ENCODE results near the gene SLC7A7.
"Not testable (repeated sequence)": the region's sequence is repeated elsewhere in the genome, so short reads cannot be mapped to it uniquely, and the experiment has no call there.

The SLC7A7 gene

DNA sequence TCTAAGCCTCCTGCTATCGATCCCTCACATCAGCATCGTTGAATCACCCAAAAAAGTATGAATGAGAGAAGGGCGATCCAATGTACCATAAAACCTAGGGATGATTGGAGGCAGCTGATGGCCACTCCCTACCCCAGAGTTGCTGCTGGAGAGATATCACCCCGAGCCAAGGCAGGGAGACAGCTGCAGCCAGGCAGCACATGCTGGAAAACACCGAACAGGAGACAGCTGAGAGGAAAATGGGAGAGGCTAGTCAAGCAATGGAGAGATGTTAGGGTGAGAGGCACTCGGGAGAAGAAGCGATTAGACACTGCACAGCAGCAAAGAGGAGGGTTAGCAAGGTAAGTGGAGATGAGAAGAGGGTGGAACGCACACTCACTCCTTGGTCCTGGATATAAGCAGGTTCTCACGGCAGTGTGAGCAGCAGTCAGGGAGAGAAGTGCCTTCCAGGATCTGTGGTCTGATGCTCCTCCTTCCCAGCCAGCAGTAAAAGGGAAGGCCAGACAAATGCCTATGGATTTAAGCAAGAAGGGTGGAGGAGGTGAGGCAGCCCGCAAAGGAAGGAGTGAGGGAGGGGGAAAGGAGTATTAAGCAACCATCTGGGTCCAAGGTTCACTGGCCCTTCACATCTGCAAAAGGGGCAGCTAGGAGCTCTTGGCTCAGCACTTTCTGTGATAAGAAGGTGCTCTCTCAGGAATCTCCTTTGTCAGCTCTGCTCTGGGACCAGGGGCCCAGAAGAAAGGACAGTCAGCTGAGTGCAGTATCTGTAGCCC lies at the start of gene SLC7A7:
TSS of gene SLC7A7 (minus strand) at position 495 of the 773 bp plus-strand sequence. CDS start 2,037 bp downstream, outside the sequence.
- no peak for DNase-seq (ENCODE audit: low spot score)

DNA sequence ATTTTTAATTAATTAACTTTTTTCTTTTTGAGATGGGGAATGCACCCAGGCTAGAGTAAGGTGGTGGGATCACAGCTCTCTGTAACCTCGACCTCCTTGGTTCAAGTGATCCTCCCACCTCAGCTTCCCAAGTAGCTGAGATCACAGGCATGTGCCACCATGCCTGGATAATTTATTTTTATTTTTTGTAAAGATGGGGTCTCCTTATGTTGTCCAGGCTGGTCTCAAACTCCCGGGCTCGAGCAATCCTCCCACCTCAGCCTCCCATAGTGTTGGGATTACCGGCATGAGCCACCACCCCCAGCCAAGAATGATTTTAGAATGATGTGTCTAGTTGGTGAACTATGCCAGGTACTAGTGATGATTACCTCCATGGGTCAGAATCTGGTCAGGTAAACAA lies 49.7 kb upstream of the SLC7A7 start:
- no peak for DNase-seq (ENCODE audit: low spot score)

DNA sequence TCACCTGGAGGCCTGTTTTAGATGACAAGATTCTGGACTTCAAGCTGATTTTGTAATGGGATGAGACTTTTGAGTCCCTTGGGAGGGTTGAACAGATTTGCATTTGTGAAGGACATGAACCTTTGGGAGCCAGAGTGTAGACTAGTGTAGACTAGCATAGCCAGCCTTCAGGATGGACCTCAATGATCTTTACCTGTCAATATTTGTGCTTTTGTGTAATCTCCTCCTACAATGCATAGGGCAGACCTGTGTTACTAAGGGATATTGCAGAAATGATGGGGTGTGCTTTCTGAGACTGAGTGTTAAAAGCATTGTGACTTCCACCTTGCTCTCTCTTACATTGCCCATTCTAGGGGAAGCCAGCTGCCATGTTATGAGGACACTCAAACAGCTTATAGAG lies 46.4 kb upstream of the SLC7A7 start:
- no peak for DNase-seq (ENCODE audit: low spot score)

DNA sequence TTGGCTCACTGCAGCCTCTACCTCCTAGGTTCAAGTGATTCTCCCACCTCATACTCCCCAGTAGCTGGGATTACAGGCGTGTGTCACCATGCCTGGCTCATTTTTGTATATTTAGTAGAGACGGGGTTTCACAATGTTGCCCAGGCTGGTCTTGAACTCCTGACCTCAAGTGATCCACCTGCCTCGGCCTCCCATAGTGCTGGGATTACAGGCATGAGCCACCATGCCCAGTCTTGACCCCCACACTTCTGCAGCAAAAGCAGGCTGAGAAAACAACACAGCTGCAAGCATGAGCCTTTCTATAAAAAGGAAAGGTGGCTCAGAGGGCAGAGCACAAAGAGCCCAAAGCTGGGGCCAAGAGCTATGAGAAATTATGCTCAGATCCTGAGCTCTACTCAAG lies 45.1 kb upstream of the SLC7A7 start:
- not testable (repeated sequence) for DNase-seq (ENCODE audit: low spot score)

DNA sequence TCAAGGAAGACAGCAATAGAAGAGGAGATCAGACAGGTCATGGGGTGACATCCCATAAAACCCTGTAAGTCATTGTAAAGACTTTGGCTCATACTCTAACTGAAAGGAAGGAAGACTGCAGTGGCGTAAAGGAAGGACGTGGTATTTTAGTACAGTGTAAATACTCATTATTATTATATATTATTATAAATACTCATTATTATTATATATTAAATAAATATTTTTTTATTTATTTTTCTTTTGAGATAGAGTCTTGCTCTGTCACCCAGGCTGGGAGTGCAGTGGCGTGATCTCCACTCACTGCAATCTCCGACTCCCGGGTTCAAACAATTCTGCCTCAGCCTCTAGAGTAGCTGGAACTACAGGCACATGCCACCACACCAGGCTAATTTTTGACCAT lies 41.2 kb upstream of the SLC7A7 start:
- DNase-seq (ENCODE audit: low spot score): no peak

DNA sequence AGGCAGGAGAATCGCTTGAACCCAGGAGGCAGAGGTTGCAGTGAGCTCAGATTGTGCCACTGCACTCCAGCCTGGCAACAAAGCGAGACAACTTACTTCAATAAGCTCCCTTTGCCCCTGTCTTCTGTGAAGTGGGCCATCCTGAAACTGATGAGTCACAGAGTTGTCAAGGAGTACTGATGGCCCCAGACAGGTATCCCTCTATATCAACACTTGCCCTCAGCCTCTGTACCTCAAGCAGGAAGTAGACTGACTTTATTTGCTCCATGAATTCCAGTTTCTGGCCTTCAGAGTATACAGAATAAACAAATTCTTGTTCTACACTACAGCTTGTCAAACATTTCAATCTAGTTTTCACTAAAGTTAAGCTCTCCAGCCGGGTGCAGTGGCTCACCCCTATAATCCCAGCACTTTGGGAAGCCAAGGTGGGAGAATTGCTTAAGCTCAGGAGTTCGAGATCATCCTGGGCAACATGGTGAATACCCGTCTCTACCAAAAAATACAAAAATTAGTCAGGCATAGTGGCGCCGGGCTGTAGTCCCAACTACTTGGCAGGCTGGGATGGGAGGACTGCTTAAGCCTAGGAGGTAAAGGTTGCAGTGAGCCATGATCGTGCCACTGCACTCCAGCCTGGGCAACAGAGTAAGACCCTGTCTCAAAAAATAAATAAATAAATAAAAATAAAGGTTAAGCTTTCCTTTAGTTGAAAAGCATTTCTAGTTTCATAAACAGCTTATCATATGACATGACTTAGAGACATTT lies 39.9 kb upstream of the SLC7A7 start:
- DNase-seq (ENCODE audit: low spot score): no peak

DNA sequence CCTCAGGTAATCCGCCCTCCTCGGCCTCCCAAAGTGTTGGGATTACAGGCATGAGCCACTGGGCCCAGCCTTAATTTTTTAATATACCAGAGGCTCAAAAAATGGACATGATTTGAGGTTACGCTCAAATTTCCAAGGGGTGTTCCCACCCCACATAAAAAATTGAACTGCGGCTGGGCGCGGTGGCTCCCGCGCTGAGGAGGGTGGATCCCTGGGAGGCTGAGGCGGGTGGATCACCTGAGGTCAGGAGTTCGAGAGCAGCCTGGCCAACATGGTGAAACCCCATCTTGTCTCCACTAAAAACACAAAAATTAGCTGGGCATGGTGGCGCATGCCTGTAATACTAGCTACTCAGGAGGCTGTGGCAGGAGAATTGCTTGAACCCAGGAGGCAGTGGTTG lies 39.1 kb upstream of the SLC7A7 start:
- DNase-seq (ENCODE audit: low spot score): not testable (repeated sequence)

DNA sequence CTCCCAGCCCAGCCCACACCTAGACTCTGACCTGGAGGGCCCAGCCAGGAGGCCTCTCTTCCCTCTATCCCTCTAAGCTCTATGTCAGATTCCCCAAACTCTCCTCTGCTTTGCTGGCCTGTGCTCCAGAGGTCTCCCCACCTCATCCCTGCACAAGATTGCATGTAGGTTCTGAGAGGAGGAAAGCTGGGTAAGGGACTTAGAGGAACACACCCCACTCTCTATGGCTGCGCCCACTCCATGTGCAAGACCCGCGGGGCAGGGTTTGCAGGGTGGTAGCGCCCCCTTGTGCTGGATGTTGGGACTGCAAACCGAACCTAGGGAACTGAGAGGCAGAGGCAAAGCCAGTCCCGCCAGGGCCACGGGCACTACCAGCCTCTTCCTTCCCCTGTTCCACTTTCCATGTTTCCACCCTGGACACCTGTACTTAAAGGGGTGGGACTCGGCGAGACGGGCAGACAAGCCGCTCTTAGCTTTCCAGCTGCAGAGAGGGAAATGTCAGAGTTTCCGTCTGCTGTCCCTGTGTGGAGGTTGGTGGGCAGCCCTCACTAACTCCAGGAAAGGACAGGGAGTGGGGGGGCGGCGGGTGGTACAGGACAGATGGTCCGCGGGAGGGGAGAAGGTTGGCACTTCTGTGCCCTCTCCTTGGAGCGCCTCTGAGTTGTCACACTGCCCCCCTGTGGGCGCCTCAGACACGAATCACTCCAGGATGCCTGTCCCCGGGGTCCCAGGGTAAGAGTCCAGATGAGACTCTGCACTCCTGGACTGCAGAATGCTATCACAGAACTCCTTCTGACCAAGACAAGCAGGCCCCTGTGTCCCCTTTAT lies 37.9 kb upstream of the SLC7A7 start:
- peak; percentile 96 for DNase-seq (ENCODE audit: low spot score)

DNA sequence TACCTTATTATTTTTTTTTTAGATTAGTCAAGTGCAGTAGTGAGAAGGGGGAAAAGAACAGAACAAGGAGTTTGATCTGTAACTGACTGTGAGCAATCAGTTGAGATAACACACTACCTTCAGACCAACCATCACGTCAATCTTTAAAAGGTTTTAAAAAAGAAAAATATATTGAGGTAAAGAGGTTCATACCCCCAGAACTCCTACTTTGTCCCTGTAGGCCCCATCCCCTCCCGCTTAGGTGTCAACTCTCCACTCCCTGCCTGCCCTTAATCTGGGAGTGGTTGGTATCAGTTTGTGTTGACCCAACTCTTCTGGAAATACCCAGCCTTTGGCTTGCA lies 37.3 kb upstream of the SLC7A7 start:
- no peak for DNase-seq (ENCODE audit: low spot score)

DNA sequence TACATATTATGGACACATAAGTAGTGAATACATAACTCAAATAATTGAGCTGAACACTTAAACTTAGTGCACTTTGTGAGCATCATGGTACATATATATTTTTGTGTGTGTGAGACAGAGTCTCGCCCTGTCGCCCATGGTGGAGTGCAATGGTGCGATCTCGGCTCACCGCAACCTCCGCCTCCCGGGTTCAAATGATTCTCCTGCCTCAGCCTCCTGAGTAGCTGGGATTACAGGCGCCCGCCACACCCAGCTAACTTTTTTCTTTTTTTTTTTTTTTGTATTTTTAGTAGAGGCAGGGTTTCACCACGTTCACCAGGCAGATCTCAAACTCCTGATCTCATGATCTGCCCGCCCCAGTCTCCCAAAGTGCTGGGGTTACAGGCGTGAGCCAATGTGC lies 36.9 kb upstream of the SLC7A7 start:
- DNase-seq (ENCODE audit: low spot score): not testable (repeated sequence)

DNA sequence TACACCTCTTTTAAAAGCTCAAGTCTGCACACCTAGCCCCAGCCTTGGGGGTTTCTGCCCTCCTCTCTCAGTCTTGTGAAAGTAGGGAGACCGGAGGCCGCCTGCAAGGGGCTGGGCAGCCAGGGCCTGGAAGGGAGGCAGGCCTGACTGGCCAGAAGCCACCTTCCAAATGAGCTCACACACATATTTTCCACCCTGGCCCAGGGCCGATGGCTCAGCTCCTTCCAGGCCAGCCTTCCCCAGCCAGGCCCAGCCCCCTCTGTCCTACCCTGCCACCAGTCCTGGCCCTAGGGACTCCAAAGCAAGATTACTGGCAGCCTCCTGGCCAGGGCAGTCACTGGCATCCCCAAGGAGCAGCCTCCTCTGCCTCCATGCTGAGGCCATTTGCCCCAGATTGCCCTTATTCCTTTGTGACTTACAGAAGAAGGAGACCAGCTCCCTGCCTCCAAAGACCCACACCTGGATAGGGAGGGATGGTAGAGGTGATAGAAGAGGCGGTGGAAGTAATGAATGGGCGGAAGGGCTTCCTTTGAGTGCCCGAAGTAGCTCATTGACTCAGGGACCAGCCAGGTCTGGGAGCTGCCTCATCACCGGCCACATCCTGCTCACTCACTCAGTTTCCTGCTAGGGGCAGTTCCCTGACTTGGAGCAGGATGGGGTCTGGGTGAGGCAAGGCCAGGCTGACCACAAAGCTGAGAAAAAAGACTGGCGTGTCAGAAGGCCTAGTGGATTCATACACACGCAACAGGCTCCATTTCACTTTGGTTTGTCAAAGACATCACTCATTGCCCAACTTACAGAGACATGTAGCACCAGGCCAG lies 35.9 kb upstream of the SLC7A7 start:
- DNase-seq (ENCODE audit: low spot score): peak; percentile 91

DNA sequence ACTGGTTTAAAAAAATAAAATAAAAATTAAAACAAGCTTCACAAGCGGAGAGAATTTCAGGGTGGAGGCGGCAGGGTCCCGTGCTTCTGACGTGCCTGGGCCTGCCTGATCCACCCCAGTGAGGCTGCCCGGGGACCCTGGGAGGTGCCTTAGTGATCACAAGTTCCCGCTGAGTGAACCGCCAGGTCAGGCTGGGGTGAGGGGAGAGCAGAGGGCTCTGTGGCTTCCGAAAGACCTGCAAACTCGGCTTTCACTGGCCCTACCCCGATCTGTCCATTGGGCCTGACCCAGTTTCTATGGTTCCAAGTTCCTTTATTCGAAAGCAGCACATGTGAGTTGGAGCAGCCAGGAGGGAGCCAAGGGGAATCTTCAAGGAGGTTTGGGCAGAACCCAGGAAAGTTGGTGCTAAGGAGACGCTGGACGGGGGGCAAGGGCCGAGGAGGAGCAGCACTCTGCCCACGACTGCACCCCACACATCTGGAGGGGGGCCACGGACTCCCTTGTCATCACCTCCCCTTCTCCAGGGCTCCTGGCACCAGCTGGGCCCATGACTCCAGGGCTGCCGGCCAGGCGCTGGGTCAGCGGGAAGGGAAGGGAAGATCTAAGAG lies 34.1 kb upstream of the SLC7A7 start:
- DNase-seq (ENCODE audit: low spot score): peak; percentile 86

DNA sequence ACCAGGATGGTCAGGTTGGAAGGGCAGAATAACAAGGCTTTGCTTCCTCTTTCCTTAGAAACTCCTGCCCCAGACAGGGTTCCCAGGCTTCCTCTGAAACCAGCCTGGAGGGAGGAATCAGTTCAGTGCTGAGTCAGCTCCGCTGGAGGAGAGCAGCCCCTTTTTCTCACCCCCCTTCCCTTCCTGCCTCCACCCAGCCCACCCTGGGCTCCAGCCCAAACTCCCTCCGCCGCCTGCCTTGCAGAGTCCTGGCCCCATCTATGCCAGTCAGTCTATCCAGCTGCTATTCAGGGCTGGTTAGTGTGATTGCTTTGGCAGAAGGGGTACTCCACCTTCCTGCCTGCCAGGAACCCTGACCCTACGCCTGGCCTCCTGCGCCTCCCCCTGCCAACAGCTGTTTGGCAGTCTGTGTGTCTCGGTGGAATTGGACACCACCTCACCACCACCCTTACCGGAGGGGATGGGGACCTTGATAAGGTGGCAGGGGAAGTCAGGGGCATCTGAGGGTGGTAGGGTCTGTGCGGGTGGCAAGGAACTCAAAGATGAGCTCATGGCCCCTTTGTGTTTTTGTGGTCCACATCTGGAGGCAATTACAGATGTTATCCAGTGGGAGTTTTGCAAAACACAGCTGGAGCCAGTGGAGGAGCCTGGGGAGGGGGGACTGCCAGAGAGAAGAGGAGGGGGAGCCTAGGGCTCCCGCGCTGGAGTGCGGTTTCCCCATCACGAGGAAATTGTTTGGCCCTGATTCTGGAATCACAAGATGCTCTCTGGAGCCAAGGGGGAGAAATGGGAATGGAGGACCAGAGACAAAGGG lies 33.3 kb upstream of the SLC7A7 start:
- DNase-seq (ENCODE audit: low spot score): peak; percentile 95

DNA sequence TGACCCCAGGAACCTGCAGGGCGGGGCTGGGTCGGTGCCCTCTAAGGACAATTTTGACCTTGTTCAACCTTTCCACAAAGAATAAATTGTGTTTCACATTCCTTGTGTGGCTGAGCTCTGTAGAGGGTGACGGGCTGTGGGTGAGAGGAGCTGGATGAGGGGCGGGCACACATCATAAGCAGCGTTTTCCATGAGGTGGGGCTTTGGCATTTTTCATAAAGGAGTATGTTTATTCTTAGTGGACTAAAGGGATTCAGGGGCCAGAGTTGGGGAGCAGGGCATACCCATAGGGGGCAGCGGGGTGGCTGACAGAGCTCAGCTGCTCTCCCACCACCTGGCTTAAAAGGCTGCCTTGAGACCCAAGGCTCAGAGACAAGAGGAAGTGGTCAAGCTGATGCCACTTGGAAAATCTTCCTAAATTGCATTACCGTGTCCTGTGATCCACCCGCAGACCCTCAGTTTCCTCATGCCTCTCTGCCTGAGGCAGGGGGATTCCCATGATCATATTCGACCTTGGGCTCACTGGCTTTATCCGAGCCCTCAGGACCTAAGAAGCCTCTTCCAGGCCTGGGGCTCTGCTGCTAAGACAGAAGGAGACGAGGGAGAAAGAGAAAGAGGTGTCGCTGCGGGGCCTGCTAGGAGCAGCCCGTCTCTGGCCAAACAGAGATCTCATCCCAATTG lies 32.6 kb upstream of the SLC7A7 start:
- no peak for DNase-seq (ENCODE audit: low spot score)

DNA sequence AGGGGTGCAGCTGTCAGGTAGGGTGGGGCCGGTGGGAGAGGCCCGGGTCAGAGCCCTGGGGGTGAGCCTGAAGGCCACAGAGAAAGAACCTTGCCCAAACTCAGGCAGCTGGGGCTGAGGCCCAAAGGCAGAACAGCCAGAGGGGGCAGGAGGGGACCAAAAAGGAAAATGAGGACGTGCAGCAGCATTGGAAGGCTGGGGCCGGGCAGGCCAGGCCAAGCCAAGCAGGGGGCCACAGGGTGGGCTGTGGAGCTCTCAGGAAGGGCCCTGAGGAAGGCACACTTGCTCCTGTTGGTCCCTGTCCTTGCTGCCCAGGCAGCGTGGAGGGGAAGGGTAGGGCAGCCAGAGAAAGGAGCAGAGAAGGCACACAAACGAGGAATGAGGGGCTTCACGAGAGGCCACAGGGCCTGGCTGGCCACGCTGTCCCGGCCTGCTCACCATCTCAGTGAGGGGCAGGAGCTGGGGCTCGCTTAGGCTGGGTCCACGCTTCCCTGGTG lies 31.6 kb upstream of the SLC7A7 start:
- DNase-seq (ENCODE audit: low spot score): no peak

DNA sequence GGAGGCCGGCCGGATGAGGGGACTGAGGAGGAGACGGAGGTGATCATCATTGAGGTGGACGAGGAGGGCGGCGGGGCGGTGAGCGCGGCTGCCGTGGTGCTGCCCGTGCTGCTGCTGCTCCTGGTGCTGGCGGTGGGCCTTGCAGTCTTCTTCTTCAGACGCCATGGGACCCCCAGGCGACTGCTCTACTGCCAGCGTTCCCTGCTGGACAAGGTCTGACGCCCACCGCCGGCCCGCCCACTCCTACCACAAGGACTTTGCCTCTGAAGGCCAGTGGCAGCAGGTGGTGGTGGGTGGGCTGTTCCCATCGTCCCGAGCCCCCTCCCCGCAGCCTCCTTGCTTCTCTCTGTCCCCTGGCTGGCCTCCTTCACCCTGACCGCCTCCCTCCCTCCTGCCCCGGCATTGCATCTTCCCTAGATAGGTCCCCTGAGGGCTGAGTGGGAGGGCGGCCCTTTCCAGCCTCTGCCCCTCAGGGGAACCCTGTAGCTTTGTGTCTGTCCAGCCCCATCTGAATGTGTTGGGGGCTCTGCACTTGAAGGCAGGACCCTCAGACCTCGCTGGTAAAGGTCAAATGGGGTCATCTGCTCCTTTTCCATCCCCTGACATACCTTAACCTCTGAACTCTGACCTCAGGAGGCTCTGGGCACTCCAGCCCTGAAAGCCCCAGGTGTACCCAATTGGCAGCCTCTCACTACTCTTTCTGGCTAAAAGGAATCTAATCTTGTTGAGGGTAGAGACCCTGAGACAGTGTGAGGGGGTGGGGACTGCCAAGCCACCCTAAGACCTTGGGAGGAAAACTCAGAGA lies 30.8 kb upstream of the SLC7A7 start:
- no peak for DNase-seq (ENCODE audit: low spot score)

DNA sequence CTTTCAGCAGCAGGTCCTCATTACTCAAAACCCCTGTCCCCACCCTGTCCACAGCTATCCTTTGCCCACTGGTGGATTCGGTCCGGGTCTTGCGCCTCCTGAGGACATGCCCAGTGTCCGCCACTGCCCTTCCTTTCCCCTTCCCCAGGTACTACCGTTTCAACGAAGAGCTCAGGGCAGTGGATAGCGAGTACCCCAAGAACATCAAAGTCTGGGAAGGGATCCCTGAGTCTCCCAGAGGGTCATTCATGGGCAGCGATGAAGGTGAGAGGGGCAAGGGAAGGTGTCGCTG lies 29.8 kb upstream of the SLC7A7 start:
- DNase-seq (ENCODE audit: low spot score): no peak

DNA sequence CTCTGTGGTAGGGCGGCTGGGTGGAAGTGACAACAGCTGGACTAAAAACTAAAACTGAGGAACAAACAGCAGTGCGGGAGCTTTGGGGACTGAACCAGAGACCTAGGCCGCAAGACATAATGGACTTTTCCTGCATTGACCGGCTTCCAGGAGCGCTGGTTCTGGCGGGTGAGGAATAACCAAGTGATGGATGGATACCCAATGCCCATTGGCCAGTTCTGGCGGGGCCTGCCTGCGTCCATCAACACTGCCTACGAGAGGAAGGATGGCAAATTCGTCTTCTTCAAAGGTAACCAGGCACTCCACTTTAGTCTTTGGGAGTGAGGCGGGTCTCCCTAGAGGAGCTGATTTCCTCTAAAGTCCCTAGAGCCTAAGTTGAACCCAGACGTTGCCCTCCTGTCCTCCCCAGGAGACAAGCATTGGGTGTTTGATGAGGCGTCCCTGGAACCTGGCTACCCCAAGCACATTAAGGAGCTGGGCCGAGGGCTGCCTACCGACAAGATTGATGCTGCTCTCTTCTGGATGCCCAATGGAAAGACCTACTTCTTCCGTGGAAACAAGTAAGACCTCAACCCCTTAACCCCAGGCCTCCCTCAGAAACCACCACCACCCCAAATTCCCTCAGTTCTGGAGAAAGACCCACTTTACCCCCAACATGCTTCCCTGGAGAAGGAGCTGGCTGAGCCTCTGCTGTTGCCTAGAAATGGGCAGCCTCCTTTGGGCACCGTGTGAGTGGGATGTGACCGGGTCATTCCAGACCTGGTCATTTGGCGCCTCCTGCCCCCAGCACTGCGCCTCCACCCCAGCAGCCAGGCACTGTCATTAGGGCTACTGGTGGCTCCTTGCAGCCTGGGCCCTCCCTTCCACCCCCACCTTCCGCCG lies 29.2 kb upstream of the SLC7A7 start:
- no peak for DNase-seq (ENCODE audit: low spot score)
